Esophagus squamous epithelium (tissue), 5 donors: Measurements from ENCODE around the gene GALNT16. TPM values are rescaled to one million over a fixed set of nuclear protein-coding genes. Genes with fewer than 3 reads are reported as not detected.

Experiments
- DNase-seq: peaks from one replicate; lab custom pipeline; 2025; lab: John Stamatoyannopoulos, UW
- H3K27ac ChIP-seq, 4 donors: fragments of 200-600 bp; sonication (generic); one replicate each; pipeline ENCODE4 v1.5.1; 2016 to 2019; ENCODE audit warnings: mild to moderate bottlenecking in 1 of 4
- H3K27me3 ChIP-seq, 4 donors: fragments of 200-600 bp; sonication (generic); 1 replicate in 3 of 4; 2 replicates in 1 of 4; pipeline versions ENCODE4 v1.5.1 to v1.6.0; 2017 to 2021; ENCODE audit warnings: antibody characterized with exemption in 1 of 4
- H3K36me3 ChIP-seq, 3 donors: fragments of 200-600 bp; sonication (generic); one replicate each; pipeline ENCODE4 v1.5.1; 2016 to 2019
- H3K4me1 ChIP-seq, 3 donors: fragments of 200-600 bp; sonication (generic); one replicate each; pipeline ENCODE4 v1.5.1; 2017 to 2019
- H3K4me3 ChIP-seq, 4 donors: fragments of 200-600 bp; sonication (generic); 1 replicate in 3 of 4; 2 replicates in 1 of 4; pipeline ENCODE4 v1.5.1; 2016 to 2019; ENCODE audit warnings: mild to moderate bottlenecking in 2 of 4, moderate library complexity in 1 of 4
- H3K9me3 ChIP-seq, 3 donors: fragments of 200-600 bp; sonication (generic); one replicate each; pipeline ENCODE4 v1.5.1; 2016 to 2019
- POLR2A ChIP-seq, 4 donors: fragments of 450-650 bp; IDR thresholded peaks; one replicate each; pipeline ENCODE4 v1.6.1; 2017; ENCODE audit warnings: antibody characterized with exemption in 4 of 4, mild to moderate bottlenecking in 4 of 4, moderate library complexity in 3 of 4
- WGBS, 2 donors: methylation state at CpG; one replicate each; pipeline ENCODE4 v1.1.5; 2018; 5-methylcytosine and 5-hydroxymethylcytosine counted together
- intact Hi-C: fragments of 100-400 bp; cut with DNase I; formaldehyde crosslinking; loops from one replicate; pipeline ENCODE4 v1.15.0; 2022
- total RNA-seq, 4 donors: library from RNA; depleted of rRNA; stranded (reverse); fragments of >200 nt; gene quantifications; one replicate each; pipeline ENCODE4 v1.1.0, GENCODE V29; 2016
- TF ChIP-seq, protein P1 (sequence below), 6 experiments: fragments of 450-650 bp in 4 of 6; fragments of 200-600 bp in 2 of 6; sonication (generic) in 2 of 6; IDR thresholded peaks; one replicate each; pipeline ENCODE4 v1.5.1; 2016 to 2019; ENCODE audit warnings: antibody characterized with exemption in 6 of 6, mild to moderate bottlenecking in 4 of 6, moderate library complexity in 4 of 6
- donor health status: DM: yes; HTN: yes; CAD: no.

The GALNT16 gene
- total RNA-seq, 4 donors from 2014 or later: 0.11 to 2.7 (median 1.3) TPM

DNA sequence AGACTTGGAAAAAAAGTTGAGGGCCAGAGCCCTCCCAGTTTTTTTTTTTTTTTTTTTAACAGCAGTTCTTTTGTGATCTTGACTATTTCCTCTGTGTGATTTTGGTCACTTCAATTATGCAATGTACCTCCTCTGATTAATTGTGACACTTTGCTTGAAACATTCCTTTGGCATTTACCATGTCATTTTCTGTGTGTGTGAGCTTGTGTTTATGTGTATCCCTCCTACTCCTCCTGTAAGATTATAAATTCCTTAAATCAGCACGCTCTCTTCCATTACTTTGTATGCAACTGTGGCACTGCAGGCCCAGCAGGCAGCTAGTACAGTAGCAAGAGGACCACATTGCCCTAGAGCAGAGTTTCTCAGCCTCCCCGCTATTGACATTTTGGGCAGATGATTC lies 33.2 kb upstream of the GALNT16 start:
- H3K27me3 ChIP-seq: no peaks in the 10 kb centered on the region
- TF ChIP-seq POLR2A (IDR thresholded peaks at IDR 0.05): no peak
- TF ChIP-seq, protein P1, sequence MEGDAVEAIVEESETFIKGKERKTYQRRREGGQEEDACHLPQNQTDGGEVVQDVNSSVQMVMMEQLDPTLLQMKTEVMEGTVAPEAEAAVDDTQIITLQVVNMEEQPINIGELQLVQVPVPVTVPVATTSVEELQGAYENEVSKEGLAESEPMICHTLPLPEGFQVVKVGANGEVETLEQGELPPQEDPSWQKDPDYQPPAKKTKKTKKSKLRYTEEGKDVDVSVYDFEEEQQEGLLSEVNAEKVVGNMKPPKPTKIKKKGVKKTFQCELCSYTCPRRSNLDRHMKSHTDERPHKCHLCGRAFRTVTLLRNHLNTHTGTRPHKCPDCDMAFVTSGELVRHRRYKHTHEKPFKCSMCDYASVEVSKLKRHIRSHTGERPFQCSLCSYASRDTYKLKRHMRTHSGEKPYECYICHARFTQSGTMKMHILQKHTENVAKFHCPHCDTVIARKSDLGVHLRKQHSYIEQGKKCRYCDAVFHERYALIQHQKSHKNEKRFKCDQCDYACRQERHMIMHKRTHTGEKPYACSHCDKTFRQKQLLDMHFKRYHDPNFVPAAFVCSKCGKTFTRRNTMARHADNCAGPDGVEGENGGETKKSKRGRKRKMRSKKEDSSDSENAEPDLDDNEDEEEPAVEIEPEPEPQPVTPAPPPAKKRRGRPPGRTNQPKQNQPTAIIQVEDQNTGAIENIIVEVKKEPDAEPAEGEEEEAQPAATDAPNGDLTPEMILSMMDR (IDR thresholded peaks at IDR 0.05): no peak
- intact Hi-C loops: no loop called here
- WGBS, 2 donors: 73 to 87% methylated on average over 2 of the region's 2 CpGs
- H3K9me3 ChIP-seq: no peaks in the 10 kb centered on the region
- peaks cover 0 to 51% (median 0%) of the 10 kb centered on the region in 3 donors for H3K36me3 ChIP-seq
- H3K27ac ChIP-seq: peak overlapping the region in 1 of 4 donors; percentile 62
- peaks cover 0 to 11% (median 0%) of the 10 kb centered on the region in 3 donors for H3K4me1 ChIP-seq
- no peak for DNase-seq
- H3K4me3 ChIP-seq: no peak overlapping the region

DNA sequence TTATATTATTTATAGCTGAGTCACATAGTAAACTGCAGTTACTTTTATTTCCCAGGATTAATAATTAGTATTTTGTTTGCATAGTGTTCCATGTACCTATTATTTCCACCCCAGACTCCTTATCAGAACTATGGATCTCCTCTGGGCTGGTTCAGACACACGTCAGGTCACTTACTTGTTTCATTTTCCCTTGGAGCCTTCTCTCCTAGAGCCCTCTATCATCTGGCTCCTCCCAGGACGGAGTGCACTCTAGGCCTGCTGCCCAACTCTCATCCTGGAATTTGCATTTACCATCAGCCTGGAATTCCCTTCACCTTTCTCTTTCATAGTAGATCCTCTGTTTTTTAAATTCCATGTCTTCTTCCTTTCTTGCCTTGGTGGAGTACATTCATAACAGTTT lies 28.5 kb upstream of the GALNT16 start:
- H3K4me3 ChIP-seq: no peak overlapping the region
- H3K9me3 ChIP-seq: no peaks in the 10 kb centered on the region
- 49 to 75% methylated on average over 2 of the region's 2 CpGs for WGBS, 2 donors
- H3K36me3 ChIP-seq: peaks cover 2 to 84% (median 5%) of the 10 kb centered on the region in 3 donors
- peaks cover 0 to 7% (median 0%) of the 10 kb centered on the region in 3 donors for H3K4me1 ChIP-seq
- no peak for DNase-seq
- TF ChIP-seq, protein P1 (IDR thresholded peaks at IDR 0.05): no peak
- TF ChIP-seq POLR2A (IDR thresholded peaks at IDR 0.05): no peak
- intact Hi-C loops: no loop called here
- H3K27ac ChIP-seq: no peak overlapping the region
- no peaks in the 10 kb centered on the region for H3K27me3 ChIP-seq

DNA sequence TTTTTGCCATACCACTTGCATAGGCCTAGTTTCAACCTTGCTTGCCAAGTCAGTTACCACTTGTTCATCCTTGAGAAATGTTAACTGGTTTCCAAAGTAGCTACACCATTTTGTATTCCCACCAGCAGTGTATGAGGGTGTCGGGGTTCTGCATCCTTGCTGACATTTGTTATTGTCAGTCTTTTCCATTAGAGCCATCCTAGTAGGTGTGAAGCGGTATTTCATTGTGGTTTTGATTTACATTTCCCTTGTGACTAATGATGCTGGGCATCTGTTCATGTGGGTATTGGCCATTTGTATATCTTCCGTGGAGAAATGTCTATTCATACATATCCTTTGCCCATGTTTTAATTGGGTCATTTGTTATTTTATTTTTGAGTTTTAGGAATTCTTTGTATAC lies 27.6 kb upstream of the GALNT16 start:
- Histone ChIP-seq H3K4me3 (no peak overlapping the region), H3K4me1 (no peaks in the 10 kb centered on the region), H3K27me3 (no peaks in the 10 kb centered on the region), H3K27ac (no peak overlapping the region), H3K9me3 (no peaks in the 10 kb centered on the region), H3K36me3 (peaks cover 11 to 93% (median 14%) of the 10 kb centered on the region in 3 donors)
- no peak for TF ChIP-seq POLR2A (IDR thresholded peaks at IDR 0.05)
- TF ChIP-seq, protein P1 (IDR thresholded peaks at IDR 0.05): no peak
- intact Hi-C loops: no loop called here
- no peak for DNase-seq
- 76 to 88% methylated on average over 3 of the region's 3 CpGs for WGBS, 2 donors

DNA sequence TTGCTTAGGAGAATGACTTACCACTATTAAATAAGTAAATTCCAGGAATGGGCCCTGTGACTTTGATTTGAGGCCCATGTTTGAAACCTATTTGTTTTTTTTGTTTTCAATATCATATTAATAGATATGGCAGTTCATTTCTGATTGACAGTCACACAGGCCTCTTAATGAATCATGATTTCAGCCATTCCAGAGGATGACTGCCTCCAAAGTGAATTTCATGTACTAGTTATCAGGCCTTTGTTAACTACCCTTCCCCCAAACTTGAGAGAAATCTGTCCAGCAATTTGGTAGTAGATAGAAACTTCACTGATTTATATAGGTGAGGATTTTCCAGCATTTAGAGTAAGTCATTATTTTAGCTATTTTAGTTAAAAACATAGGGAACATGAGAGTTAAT lies 25.9 kb upstream of the GALNT16 start:
- Histone ChIP-seq H3K27ac (no peak overlapping the region), H3K4me3 (no peak overlapping the region), H3K36me3 (peaks cover 16 to 100% (median 20%) of the 10 kb centered on the region in 3 donors)

DNA sequence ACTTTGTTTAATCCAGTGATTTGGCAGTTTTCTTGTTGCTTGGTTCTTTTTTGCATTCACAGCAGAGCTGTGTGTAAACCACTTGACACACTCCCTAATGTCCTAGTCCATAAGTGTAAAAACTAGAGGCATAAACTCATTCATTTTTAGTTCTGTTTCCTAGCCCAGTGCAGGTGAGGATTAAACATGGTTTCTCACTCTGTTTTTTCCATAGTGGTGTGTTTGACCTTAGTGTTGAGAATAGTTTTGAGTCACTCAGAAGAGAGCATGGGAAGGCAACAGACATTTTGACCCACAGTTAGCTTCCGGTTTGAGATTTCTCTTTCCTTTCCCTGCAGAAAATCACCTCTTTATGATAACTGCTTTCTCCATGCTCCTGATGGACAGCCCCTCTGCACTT lies 24.2 kb upstream of the GALNT16 start:
- intact Hi-C loops: no loop called here
- TF ChIP-seq POLR2A (IDR thresholded peaks at IDR 0.05): no peak
- TF ChIP-seq, protein P1 (IDR thresholded peaks at IDR 0.05): no peak
- Histone ChIP-seq H3K36me3 (peaks cover 16 to 100% (median 25%) of the 10 kb centered on the region in 3 donors), H3K4me1 (no peaks in the 10 kb centered on the region), H3K27ac (no peak overlapping the region), H3K4me3 (no peak overlapping the region), H3K27me3 (no peaks in the 10 kb centered on the region), H3K9me3 (no peaks in the 10 kb centered on the region)
- 100% methylated on average over 1 of the region's 1 CpG for WGBS, 2 donors
- no peak for DNase-seq

More for the DNA sequence above, 25.9 kb upstream of the GALNT16 start:
- H3K27me3 ChIP-seq: no peaks in the 10 kb centered on the region
- H3K4me1 ChIP-seq: no peaks in the 10 kb centered on the region
- intact Hi-C loops: no loop called here
- no peak for DNase-seq
- TF ChIP-seq POLR2A (IDR thresholded peaks at IDR 0.05): no peak
- no peaks in the 10 kb centered on the region for H3K9me3 ChIP-seq

DNA sequence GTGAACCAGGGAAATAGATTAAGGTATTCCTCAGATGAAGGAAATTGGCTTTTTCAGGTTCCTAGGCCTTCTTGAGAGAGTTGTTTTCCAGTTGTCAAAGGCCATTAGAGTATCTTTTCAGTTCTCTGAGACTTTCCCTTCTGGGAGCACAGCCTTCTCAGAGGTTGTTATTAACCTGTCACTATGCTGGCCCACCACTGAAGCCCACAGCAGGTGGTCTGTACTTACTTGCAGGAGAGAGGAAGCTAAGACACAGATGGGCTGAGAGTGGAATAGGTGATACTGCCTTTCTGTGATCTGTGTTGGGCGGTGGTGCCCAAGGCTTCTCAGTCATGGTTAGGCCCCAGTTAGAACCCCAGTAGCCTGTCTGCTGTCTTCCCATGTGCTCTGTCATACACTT lies 22.8 kb upstream of the GALNT16 start:
- peaks cover 16 to 100% (median 31%) of the 10 kb centered on the region in 3 donors for H3K36me3 ChIP-seq
- H3K4me3 ChIP-seq: no peak overlapping the region
- H3K9me3 ChIP-seq: no peaks in the 10 kb centered on the region
- WGBS, 2 donors: 100% methylated on average over 1 of the region's 1 CpG; no CpG with 5 or more reads in 1 of the 2 donors
- DNase-seq: no peak
- TF ChIP-seq POLR2A (IDR thresholded peaks at IDR 0.05): no peak
- TF ChIP-seq, protein P1 (IDR thresholded peaks at IDR 0.05): no peak
- intact Hi-C loops: no loop called here
- no peaks in the 10 kb centered on the region for H3K4me1 ChIP-seq
- H3K27ac ChIP-seq: no peak overlapping the region
- H3K27me3 ChIP-seq: no peaks in the 10 kb centered on the region
